HG03095 (cell line): ENCODE results near the gene NTN1.

Experiments
- ATAC-seq: cut with Tn5 transposase; IDR thresholded peaks from one replicate; pipeline ENCODE4 v1.9.1; 2021; ENCODE audit warnings: moderate library complexity; ENCODE audit not compliant: unreplicated experiment

Gene NTN1

GRCh38 chr17:9004961-9005285, 16.4 kb upstream of the NTN1 start:
- ATAC-seq = no peak

DNA sequence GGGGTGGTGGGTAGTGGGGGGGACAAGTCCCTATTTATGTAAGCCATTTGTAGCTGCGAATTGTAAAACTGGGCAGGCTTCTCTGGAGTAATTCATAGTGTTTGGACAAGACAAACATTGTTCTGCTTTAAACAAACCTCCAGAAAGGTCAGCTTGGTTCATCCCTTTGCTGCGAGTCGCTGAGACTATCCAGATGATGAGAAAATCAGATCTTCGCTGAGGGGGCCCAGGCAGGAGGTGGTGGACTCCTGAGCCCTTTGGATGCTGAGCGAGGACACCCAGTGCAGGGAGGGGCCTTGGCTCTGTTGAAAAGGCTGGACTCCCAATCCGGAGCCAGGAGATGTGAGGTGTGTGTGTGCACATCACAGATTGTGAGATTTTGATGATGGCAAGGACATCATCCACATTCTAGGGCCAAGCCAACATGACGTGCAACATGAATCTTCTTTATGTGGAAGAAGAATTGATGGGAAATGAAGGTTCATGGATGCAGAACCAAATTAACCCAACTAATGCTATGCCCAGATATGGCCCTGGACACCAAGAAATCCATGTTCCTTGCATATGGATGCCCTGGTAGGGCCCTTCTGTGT, 15.0 kb upstream of the NTN1 start:
- ATAC-seq = no peak

DNA sequence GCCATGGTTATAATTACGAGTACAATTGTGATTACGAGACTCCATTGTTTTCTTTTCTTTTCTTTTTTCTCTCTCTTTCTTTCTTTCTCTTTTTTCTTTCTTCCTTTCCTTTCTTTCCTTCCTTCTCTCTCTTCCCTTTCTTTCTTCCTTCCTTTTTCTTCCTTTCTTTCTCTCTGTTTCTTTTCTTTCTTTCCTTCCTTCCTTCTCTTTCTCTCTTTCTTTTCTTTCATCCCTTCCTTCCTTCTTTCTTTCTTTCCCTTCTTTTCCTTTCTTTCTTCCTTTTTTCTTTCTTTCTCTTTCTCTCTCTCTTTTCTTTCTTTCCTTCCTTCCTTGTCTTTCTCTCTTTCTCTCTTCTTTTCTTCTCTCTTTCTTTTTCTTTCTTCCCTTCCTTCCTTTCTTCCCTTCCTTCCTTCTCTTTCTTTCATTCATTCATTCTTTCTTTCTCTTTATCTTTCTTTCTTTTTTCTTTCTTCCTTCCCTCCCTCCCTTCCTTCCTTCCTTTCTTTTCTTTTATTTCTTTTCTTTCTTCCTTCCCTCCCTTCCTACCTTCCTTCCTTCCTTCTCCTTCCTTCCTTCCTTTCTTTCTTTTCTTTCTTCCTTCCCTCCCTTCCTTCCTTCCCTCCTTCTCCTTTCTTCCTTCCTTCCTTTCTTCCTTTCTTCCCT, 14.1 kb upstream of the NTN1 start:
- no peak for ATAC-seq

DNA sequence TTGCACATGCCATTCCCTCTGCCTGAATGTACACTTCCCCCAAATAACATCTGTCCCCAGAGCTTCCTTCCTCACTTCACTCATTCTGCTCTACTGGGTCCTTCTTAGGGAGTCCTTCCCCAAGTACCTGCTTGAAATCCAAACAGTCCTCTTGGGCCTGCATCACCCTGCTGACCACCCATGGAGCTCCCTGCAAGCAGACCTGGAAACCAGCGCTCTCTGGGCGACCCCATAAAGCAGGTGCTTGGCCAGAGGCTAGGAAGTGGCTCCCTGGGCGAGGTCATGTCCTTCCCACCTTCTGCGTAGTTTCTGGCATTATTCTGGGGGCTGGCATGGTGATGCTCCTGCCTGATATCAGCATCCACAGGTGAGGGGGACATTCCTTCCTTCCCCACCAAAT, 12.2 kb upstream of the NTN1 start:
- no peak for ATAC-seq

- no peak for ATAC-seq
These were observed 11.6 kb upstream of the NTN1 start for GRCh38 chr17:9009737-9010136.

DNA sequence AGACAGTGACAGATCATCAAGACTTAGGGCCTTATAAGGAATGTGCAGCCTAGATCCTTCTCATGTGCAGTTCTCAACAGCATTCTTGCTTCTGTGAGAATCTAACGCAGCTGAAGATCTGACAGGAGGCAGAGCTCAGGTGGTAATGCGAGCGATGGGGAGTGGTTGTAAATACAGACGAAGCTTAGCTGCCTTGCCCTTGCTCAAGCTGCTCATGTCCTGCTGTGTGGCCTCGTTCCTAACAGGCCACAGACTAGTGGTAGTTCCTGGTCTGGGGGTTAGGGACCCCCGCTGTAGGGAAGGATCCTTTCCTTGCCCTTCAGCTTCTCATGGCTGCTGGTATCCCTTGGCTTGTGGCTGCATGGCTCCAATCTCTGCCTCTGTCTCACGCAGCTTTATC, 10.3 kb upstream of the NTN1 start:
- no peak for ATAC-seq

GRCh38 chr17:9016941-9017552, 4.3 kb upstream of the NTN1 start:
- ATAC-seq = no peak

DNA sequence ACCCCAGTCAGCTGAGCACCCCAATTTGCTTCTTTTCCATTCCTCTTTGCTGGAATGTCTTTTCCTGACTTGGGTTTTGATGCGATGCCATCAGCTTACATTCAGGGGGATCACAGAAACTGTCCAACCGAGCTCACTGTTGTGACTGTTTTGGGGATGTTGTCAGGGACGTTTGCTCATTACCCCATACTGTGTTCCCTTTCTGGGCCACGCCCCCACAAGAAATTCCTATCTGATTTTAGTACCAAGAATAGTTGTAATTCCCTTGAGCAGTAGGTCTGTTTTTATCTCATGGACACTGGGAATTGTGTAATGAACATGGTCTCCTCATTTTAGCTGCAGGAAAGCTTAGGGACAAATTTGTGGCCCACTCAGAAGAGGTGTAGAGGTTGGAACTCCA, 2.6 kb upstream of the NTN1 start:
- ATAC-seq = no peak

- ATAC-seq = peak; percentile 11
These were observed 1.1 kb upstream of the NTN1 start for GRCh38 chr17:9020096-9020823.

DNA sequence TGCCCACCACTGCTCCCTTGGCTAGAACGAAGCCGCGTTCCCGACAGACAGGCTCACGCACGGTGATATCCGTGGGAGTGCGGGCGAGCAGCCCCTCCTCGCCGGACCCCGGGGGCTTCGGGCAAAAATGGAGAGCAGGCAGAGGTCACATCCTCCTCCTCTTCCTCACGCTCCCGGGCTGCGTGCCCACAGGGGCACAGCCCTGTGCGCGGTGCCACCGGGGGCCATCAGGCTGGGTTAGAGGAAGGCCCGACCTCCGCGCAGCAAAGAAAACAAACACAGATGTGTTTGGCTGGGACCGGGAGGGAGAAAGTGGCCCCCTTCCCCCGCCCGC, 519 bp upstream of the NTN1 start:
- no peak for ATAC-seq

GRCh38 chr17:9021992-9022572, 772 bp downstream of the NTN1 start:
- no peak for ATAC-seq

DNA sequence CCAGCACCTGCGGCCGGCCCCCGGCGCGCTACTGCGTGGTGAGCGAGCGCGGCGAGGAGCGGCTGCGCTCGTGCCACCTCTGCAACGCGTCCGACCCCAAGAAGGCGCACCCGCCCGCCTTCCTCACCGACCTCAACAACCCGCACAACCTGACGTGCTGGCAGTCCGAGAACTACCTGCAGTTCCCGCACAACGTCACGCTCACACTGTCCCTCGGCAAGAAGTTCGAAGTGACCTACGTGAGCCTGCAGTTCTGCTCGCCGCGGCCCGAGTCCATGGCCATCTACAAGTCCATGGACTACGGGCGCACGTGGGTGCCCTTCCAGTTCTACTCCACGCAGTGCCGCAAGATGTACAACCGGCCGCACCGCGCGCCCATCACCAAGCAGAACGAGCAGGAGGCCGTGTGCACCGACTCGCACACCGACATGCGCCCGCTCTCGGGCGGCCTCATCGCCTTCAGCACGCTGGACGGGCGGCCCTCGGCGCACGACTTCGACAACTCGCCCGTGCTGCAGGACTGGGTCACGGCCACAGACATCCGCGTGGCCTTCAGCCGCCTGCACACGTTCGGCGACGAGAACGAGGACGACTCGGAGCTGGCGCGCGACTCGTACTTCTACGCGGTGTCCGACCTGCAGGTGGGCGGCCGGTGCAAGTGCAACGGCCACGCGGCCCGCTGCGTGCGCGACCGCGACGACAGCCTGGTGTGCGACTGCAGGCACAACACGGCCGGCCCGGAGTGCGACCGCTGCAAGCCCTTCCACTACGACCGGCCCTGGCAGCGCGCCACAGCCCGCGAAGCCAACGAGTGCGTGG, 1.5 kb downstream of the NTN1 start:
- no peak for ATAC-seq

GRCh38 chr17:9023392-9024218, 2.3 kb downstream of the NTN1 start:
- ATAC-seq = no peak

DNA sequence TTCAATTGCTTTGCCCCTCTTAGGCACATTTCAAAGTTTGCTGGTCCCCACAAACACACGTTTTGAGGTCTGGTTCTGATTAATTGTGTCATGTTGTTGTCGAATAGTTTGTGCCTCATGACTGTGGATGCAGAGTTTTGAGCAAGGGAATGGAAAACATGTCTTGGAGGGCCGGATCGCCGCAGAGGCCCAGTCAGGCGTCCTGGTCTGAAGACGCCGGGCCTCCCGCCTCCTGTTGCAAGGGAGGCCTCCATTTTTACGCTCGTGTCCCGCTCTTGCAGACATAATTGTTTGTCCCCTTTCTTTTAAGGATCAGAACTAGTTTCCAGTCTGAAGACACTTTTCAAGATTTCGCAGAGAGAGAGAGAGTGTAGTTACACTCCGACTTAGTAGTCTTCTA, 3.2 kb downstream of the NTN1 start:
- ATAC-seq = no peak

- no peak for ATAC-seq
These were observed 5.4 kb downstream of the NTN1 start for GRCh38 chr17:9026741-9027140.

DNA sequence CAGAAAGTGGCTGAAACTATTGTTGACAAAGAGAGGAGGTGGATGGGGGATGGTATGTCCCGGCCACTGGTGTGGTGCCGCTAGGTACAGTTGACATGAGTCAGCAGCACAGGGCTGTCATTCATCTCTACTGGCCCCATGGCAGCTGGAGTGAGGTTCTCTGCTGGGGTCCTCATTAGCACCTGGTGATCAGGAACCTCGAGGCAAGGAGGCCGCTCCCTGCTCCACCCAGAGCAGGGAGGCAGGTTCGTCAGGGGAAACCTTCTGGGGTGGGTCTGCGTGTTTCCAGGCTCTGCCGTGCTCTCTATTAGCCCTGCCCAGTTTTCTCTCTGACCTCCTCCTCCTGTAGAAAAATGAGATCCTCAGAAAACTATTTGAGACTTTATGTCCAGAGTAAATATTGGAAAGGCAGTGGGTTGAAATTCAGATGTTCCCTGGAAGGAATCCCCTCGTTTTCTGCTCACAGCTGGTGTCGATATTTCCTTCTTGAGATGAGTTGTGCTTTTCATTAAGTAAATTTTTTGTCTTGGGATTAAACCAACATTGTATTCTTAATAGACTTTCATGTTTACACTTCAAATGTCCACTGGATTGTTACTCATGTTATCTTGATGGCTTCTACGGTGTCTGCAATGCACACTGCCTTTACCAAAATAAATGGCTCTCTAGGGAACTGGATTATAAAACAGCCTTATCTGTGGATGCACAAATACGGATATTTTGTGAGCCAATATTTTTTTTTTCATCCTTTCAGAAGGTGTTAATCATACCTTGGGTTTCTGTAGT, 7.1 kb downstream of the NTN1 start:
- no peak for ATAC-seq

DNA sequence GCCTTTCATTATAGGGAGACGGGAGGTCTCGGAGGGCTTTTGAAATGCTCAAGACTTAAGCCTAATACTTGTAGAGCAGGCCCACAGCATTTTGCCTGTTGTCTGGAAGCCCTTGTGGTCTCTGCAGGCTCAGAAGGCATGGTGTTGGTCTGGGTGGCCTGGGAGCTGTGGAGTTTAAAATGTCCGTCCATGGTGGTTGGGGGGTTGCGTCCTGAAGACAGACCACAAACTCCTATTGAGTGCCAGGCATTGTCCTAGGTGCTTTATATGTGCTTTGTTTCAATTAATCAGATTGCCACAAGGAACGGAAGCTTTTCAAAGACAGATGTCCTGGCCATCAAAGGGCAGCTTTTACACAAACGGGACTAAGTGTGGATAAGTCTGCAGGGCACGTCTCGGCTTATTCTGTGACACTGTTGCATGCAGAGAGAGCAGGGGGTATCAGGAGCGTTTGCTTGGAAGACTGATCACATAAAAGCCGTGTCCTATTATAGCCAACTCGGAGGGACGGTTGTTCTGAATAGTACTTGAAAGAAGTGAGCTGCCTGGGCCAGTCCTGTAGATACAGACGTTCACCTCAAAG, 7.8 kb downstream of the NTN1 start:
- no peak for ATAC-seq

DNA sequence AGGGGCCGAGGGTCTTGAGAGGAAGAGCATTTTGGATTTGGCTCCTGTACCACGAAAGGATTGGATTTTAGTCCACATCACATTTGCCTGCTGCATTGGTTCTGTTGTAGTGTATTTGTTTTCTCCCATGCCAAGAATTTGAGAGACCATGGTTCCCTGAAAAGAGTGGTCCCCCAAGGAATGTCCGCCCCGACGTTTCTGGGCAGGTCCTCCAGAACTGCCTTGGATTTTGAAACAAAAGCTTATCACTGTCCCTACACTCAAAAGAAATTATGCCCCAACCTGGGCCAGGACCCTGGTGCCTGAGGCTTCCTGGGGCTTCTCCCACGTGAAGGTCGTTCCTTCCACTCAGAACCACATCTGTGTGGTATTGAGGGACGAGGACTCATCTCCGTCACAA, 10.8 kb downstream of the NTN1 start:
- ATAC-seq = no peak

- no peak for ATAC-seq
These were observed 11.3 kb downstream of the NTN1 start for GRCh38 chr17:9032583-9032982.
